ENCODE results near the gene ULK4.

DNA sequence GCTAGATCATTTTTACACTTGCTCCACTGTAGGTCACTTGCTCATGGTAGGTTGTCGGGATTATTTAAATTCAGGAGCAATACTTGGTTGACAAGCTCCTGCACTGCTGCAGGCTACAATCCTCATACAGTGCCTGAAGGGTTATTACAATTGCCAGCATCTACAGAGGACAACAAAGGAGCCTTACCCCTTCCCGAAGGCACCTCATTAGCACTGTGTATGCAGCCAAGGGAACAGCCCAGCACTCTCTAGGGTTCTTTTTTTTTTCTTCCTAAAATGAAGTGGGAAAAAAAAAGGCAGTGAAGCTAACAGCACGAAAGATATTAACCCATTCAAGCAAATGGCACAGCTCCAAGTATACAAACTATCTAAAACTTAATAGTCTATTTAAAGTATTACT, 142.7 kb downstream of the ULK4 start:
- TF ChIP-seq, protein P1, sequence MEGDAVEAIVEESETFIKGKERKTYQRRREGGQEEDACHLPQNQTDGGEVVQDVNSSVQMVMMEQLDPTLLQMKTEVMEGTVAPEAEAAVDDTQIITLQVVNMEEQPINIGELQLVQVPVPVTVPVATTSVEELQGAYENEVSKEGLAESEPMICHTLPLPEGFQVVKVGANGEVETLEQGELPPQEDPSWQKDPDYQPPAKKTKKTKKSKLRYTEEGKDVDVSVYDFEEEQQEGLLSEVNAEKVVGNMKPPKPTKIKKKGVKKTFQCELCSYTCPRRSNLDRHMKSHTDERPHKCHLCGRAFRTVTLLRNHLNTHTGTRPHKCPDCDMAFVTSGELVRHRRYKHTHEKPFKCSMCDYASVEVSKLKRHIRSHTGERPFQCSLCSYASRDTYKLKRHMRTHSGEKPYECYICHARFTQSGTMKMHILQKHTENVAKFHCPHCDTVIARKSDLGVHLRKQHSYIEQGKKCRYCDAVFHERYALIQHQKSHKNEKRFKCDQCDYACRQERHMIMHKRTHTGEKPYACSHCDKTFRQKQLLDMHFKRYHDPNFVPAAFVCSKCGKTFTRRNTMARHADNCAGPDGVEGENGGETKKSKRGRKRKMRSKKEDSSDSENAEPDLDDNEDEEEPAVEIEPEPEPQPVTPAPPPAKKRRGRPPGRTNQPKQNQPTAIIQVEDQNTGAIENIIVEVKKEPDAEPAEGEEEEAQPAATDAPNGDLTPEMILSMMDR (IDR thresholded peaks at IDR 0.05), result no peak
- TF ChIP-seq POLR2A (IDR thresholded peaks at IDR 0.05) (no peak), EP300 (IDR thresholded peaks at IDR 0.05) (no peak), POLR2AphosphoS5 (IDR thresholded peaks at IDR 0.05) (no peak)
